Effector CD4-positive, alpha-beta T cell (primary cell): ENCODE results near the gene EEFSEC.

ENCODE experiments used
- DNase-seq: peaks from one replicate; pipeline ENCODE4 v3.0.0-alpha.2; 2020

EEFSEC gene

GRCh38 chr3:128356822-128357221, 203.5 kb downstream of the EEFSEC start:
- no peak for DNase-seq

DNA sequence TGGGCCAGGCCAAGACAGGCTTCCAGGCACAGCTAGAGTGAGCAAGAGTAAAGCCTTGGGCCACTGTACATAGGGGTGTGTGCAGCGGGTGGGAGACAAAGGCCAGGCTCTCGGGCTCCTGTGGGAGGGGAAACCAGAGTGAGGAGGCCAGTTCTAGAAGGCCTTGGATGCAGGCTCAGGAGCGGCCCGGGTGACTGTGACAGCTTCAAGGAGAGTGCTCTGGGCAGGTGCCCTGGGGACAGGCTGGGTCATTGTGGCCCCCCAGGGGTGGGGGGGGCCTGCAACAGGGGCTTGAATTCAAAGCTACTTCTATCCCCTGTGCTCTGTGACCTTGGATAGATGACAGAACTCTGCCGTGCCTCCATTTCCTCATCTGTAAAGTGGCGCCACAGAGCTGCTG, 204.3 kb downstream of the EEFSEC start:
- DNase-seq: no peak

GRCh38 chr3:128358156-128358895, 205.0 kb downstream of the EEFSEC start:
- no peak for DNase-seq

DNA sequence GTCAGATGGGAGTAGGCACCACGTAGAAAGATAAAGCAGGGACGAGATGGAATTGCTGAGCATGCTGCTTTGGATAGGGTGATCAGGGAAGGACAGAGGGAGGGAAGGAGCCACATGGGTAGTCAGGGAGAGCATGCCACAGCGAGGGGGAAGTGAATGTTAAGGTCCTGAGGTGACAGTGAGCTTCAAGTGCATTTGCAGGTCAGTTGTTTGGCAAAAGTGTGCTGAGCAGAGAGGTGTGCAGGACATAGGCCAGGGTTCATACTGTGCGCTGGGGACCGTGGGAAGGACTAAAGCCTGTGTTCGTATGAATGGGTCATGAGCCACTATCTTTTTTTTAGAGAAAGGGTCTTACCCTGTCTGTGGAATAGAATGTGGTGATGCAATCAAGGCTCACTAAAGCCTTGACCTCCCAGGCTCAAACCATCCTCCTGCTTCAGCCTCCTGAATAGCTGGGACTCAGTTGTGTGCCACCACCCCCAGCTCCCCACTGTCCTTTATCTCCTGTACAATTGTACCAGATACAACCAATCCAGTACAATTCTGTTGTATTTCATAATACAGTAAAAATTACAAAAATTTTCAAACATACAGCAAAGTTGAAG, 205.9 kb downstream of the EEFSEC start:
- DNase-seq: no peak

GRCh38 chr3:128359846-128360642, 206.8 kb downstream of the EEFSEC start:
- no peak for DNase-seq

GRCh38 chr3:128360705-128361271, 207.5 kb downstream of the EEFSEC start:
- DNase-seq: no peak

GRCh38 chr3:128362026-128362965, 209.0 kb downstream of the EEFSEC start:
- no peak for DNase-seq

DNA sequence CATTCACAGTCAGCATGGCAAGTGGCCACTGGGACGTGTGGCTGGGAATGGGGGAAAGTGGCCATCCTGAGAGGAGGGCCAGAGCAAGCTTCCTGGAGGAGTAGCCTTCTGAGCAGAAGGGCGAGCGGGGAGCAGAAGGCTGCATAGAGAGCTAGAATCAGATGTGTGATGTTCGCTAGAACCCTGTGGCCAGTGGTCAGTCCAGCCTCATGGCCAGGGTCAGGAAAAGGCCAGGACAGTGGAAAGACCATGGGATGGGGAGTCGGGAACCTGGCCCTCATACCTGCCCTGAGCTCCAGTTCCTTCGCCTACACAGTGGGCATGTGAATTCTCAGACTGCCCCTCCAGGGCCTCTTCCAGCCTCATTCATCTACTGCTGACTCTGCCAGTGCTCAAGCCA, 211.0 kb downstream of the EEFSEC start:
- DNase-seq: no peak

DNA sequence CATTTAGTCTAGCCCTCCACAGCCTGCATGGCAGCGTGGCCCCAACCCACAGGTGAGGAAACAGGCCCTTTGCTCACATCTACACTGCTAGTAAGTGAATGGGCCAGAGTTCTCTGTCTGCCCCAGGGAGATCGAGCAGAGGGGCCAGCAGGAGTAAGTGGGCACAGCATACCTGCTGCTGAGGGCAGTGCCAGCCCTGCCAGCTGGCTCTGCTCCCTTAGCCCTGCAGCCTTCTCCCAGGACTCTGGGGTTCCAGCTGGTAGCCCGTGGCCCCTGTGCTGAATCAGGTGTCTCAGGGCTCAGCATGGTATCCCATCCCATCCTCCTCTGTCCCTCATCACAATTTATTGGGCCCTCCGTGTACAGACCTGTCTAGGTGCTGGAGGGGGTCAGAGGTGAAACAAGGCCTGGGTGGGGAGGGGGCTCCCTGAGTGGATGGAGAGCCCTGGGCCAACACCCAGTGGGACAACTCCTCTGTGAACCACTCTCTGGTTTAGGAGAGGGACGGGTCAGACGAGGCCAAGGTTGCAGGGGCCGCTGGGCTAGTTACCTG, 211.6 kb downstream of the EEFSEC start:
- DNase-seq: no peak

DNA sequence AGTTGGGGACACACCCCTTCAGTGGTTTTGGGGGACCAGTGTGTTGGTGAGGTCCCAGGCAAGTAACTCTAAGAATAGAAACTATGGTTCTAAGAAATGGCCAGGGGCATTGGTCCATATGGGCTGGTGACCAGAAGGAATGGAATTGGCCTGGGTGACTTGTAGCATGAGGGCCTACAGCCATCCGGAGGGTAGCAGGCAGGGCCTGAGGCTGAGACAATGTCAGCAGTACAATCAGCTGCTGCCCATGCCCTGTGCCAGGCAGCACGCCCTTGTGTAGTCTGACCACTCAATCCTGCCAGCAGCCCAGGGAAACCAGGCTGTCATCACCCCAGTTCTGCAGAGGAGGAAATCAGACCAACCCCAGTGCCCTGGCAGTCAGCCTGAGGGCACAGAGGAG, 212.9 kb downstream of the EEFSEC start:
- no peak for DNase-seq

- no peak for DNase-seq
Measured at GRCh38 chr3:128366652-128367051, 213.4 kb downstream of the EEFSEC start.

DNA sequence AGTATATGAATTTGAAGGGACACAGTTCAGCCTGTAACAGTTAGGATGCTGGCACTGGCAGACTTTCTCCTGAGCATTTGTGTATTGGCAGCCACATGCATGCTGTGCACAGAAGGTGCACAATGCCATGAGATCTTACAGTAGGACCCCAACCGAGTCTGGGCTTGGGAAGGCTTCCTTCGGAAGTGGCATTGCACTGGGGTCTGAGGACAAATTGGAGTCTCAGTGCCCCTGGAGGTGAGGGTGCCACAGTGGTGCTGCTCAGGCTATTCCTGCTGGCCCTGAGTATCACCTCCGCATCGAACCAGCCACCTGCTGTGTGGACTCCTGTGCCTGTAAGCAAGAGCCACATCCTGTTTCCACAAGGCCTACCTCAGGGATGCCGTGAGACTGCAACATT, 213.9 kb downstream of the EEFSEC start:
- DNase-seq: no peak

GRCh38 chr3:128367761-128368160, 214.5 kb downstream of the EEFSEC start:
- no peak for DNase-seq

- no peak for DNase-seq
Measured at GRCh38 chr3:128368626-128369025, 215.3 kb downstream of the EEFSEC start.

GRCh38 chr3:128369121-128369703, 215.9 kb downstream of the EEFSEC start:
- no peak for DNase-seq

DNA sequence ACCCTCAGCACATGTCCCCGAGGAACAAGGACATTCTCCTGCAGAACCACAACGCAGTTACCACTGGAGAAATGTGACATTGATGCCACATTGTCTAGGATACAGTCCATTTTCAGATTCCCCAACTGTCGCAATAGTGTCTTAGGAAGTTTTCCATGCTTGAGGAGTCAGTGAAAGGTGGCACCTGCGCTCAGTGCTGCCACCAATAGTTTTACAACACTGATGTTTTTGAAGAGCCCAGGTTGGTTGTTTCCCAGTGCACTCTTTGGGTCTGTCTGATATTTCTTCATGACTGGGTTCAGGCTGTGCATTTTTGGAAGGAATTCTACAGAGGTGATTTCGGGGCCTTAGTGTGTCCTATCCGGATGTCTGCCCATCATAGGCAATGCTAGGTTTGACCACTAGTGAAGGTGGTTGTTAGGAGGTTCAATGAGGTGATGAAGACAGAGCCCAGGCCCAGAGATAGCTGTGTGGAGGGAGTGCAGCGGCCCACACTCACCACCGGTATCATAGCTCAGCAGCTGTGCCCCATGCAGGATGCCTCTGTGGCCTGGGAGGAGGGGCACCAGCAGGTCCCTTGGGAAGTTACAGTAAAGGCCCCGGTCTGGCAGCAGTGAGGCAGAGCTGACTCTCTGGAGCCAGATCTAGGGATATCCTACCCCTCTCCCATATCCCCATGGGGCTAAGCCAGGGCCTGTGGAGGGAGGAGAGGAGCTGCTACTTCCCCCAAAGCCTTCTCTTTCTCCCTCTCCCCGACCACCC, 216.8 kb downstream of the EEFSEC start:
- no peak for DNase-seq

DNA sequence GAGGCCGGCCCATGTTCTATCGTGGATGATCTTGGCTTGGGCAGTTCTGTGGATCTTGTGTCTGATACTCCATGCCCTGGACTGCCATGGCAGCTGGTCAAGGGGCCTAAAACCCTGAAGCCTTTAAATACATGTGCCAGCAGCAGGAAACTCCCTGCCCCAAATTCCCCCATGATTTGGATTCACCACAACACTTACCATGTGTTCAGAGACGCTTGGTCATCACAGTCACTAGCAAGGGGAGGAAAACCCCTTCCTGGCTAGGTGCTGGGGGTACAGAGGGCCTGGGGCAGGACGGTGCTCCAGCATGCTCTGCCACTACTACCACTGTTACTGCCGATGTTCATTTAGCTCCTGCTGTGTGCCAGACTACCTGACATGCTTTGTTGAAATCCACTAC, 219.0 kb downstream of the EEFSEC start:
- no peak for DNase-seq

- no peak for DNase-seq
Measured at GRCh38 chr3:128372707-128373533, 219.6 kb downstream of the EEFSEC start.

GRCh38 chr3:128374746-128375445, 221.6 kb downstream of the EEFSEC start:
- DNase-seq: no peak
